Vagina (tissue), 2 donors: ENCODE results near the gene FGD2. TPM values are rescaled to one million over a fixed set of nuclear protein-coding genes. Genes with fewer than 3 reads are reported as not detected.
A peak's percentile ranks its signal among the peaks of the same experiment; 100 is the strongest.

Experiments
- DNase-seq, 2 donors: peaks; one replicate each; pipeline ENCODE4 v3.0.0-alpha.2; 2017; ENCODE audit errors: extremely low spot score in 2 of 2
- H3K27ac ChIP-seq: fragments of 200-600 bp; sonication (generic); one replicate; pipeline ENCODE4 v1.5.1; 2019
- H3K27me3 ChIP-seq: fragments of 200-600 bp; sonication (generic); one replicate; pipeline ENCODE4 v1.5.1; 2019
- H3K36me3 ChIP-seq, 2 donors: fragments of 200-600 bp; sonication (generic); one replicate each; pipeline ENCODE4 v1.5.1; 2017 to 2019
- H3K4me1 ChIP-seq: fragments of 200-600 bp; sonication (generic); one replicate; pipeline ENCODE4 v1.5.1; 2019
- H3K4me3 ChIP-seq, 2 donors: fragments of 200-600 bp; sonication (generic); 1 replicate in 1 of 2; 2 replicates in 1 of 2; pipeline ENCODE4 v1.5.1; 2016 to 2019
- H3K9me3 ChIP-seq: fragments of 200-600 bp; sonication (generic); one replicate; pipeline ENCODE4 v1.5.1; 2019
- CTCF ChIP-seq, 3 experiments: fragments of 450-650 bp in 2 of 3; fragments of 200-600 bp in 1 of 3; sonication (generic) in 1 of 3; IDR thresholded peaks; one replicate each; pipeline ENCODE4 v1.5.1; 2017 to 2019; ENCODE audit warnings: antibody characterized with exemption in 3 of 3, mild to moderate bottlenecking in 2 of 3, moderate library complexity in 2 of 3
- POLR2A ChIP-seq, 2 donors: fragments of 450-650 bp; IDR thresholded peaks; one replicate each; pipeline ENCODE4 v1.6.1; 2017; ENCODE audit warnings: antibody characterized with exemption in 2 of 2, mild to moderate bottlenecking in 2 of 2, moderate library complexity in 2 of 2
- POLR2AphosphoS5 ChIP-seq, 2 donors: sonication (generic); formaldehyde crosslinking; IDR thresholded peaks; one replicate each; pipeline ENCODE4 v1.9.0; 2017; ENCODE audit warnings: antibody characterized with exemption in 2 of 2, mild to moderate bottlenecking in 2 of 2, low read depth in 1 of 2; ENCODE audit not compliant: insufficient read depth in 1 of 2
- intact Hi-C: fragments of 100-400 bp; cut with DNase I; formaldehyde crosslinking; loops from one replicate; pipeline ENCODE4 v1.15.1; 2023
- total RNA-seq: library from RNA; depleted of rRNA; stranded (reverse); fragments of >200 nt; gene quantifications from one replicate; pipeline ENCODE4 v1.2.3, GENCODE V29; 2016

Gene FGD2
- total RNA-seq, 1 donor from 2014 or later, result 20.4 TPM

DNA sequence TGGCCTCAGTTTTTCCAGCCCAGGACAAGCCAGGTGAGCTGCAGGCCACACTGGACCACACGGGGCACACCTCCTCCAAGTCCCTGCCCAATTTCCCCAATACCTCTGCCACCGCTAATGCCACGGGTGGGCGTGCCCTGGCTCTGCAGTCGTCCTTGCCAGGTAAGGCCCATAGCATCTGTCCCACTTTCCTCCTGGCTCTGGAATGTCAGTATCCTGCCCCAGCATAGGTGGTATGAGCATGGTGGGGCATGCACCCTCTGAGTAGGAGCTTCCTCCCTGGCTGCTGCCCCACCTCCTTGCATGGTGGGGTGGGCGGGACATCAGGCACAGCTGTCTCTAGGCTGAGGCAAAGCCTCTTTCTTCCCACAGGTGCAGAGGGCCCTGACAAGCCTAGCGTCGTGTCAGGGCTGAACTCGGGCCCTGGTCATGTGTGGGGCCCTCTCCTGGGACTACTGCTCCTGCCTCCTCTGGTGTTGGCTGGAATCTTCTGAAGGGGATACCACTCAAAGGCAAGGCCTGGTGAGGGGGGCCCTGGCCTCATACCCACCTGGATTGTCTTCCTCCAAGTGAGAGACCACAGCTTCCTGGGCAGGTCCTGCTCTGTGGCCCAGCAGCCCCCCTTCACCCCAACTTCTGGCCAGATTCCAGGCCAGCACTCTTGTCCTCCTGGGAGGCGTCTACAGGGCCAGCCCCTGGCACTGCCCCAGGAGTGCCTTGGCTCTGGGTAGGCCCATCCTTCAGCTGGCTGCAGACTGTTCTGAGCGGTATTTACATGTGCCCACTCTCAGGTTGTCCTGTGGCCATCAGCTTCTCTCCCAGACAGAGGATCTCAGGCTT lies 41.8 kb upstream of the FGD2 start:
- Histone ChIP-seq H3K27ac (peak overlapping the region; percentile 60), H3K36me3 (peaks cover 0 to 14% of the 10 kb centered on the region in 2 donors), H3K27me3 (no peaks in the 10 kb centered on the region), H3K4me1 (peaks cover 42% of the 10 kb centered on the region), H3K9me3 (no peaks in the 10 kb centered on the region), H3K4me3 (no peak overlapping the region)
- TF ChIP-seq POLR2A (IDR thresholded peaks at IDR 0.05) (no peak), CTCF (IDR thresholded peaks at IDR 0.05) (no peak), POLR2AphosphoS5 (IDR thresholded peaks at IDR 0.05; ENCODE audit: insufficient read depth in 1 of 2, low read depth in 1 of 2) (no peak)
- intact Hi-C loops, result no loop called here
- DNase-seq, result no peak

DNA sequence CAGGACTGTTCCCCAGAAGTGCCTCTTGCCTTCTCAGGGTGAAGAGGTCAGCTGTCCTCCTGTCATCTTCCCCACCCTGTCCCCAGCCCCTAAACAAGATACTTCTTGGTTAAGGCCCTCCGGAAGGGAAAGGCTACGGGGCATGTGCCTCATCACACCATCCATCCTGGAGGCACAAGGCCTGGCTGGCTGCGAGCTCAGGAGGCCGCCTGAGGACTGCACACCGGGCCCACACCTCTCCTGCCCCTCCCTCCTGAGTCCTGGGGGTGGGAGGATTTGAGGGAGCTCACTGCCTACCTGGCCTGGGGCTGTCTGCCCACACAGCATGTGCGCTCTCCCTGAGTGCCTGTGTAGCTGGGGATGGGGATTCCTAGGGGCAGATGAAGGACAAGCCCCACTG lies 41.1 kb upstream of the FGD2 start:
- H3K4me3 ChIP-seq, result no peak overlapping the region
- no peak for DNase-seq
- H3K36me3 ChIP-seq, result peaks cover 0 to 21% of the 10 kb centered on the region in 2 donors
- peaks cover 49% of the 10 kb centered on the region for H3K4me1 ChIP-seq
- H3K9me3 ChIP-seq, result no peaks in the 10 kb centered on the region
- TF ChIP-seq POLR2A (IDR thresholded peaks at IDR 0.05), result no peak
- TF ChIP-seq POLR2AphosphoS5 (IDR thresholded peaks at IDR 0.05; ENCODE audit: insufficient read depth in 1 of 2, low read depth in 1 of 2), result no peak
- TF ChIP-seq CTCF (IDR thresholded peaks at IDR 0.05), result no peak
- intact Hi-C loops, result no loop called here
- H3K27me3 ChIP-seq, result no peaks in the 10 kb centered on the region
- H3K27ac ChIP-seq, result peak overlapping the region; percentile 60

- Histone ChIP-seq H3K27me3 (no peaks in the 10 kb centered on the region), H3K4me1 (peaks cover 53% of the 10 kb centered on the region), H3K9me3 (no peaks in the 10 kb centered on the region), H3K36me3 (peaks cover 0 to 27% of the 10 kb centered on the region in 2 donors), H3K4me3 (no peak overlapping the region), H3K27ac (peak overlapping the region; percentile 60)
- intact Hi-C loops, result no loop called here
- DNase-seq, result no peak
- TF ChIP-seq POLR2AphosphoS5 (IDR thresholded peaks at IDR 0.05; ENCODE audit: insufficient read depth in 1 of 2, low read depth in 1 of 2) (no peak), CTCF (IDR thresholded peaks at IDR 0.05) (no peak), POLR2A (IDR thresholded peaks at IDR 0.05) (no peak)
Measured at GRCh38 chr6:36964908-36965307, 40.5 kb upstream of the FGD2 start.

DNA sequence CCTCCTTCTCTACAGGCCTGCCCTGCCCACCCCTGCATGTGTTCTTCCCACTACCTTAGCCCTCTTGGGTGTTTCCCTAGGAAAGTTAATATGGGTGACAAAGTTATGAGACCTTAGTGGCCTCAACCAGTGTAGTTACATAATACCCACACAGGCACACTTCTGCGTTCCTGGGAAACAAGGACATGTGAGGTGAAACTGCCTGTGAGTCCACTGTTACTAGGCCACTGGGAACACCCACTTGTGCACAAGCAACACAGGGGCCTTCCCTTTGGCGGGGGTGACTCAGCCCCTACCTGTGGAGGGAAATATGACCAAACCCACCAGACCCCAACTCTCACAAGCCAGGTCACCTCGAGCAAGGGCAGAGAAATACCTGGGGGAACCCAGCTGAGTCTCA lies 38.2 kb upstream of the FGD2 start:
- Histone ChIP-seq H3K36me3 (peaks cover 0 to 51% of the 10 kb centered on the region in 2 donors), H3K27ac (peak overlapping the region; percentile 79), H3K27me3 (no peaks in the 10 kb centered on the region), H3K9me3 (no peaks in the 10 kb centered on the region), H3K4me1 (peaks cover 62% of the 10 kb centered on the region), H3K4me3 (no peak overlapping the region)
- DNase-seq, result no peak
- intact Hi-C loops, result no loop called here
- TF ChIP-seq CTCF (IDR thresholded peaks at IDR 0.05) (no peak), POLR2AphosphoS5 (IDR thresholded peaks at IDR 0.05; ENCODE audit: insufficient read depth in 1 of 2, low read depth in 1 of 2) (no peak), POLR2A (IDR thresholded peaks at IDR 0.05) (no peak)

- Histone ChIP-seq H3K36me3 (peaks cover 0 to 55% of the 10 kb centered on the region in 2 donors), H3K9me3 (no peaks in the 10 kb centered on the region), H3K4me3 (no peak overlapping the region), H3K27me3 (no peaks in the 10 kb centered on the region), H3K4me1 (peaks cover 67% of the 10 kb centered on the region), H3K27ac (peak overlapping the region; percentile 79)
- no peak for TF ChIP-seq POLR2A (IDR thresholded peaks at IDR 0.05)
- no peak for TF ChIP-seq CTCF (IDR thresholded peaks at IDR 0.05)
- no peak for TF ChIP-seq POLR2AphosphoS5 (IDR thresholded peaks at IDR 0.05; ENCODE audit: insufficient read depth in 1 of 2, low read depth in 1 of 2)
- intact Hi-C loops, result no loop called here
- no peak for DNase-seq
Measured at GRCh38 chr6:36967757-36968156, 37.7 kb upstream of the FGD2 start.
